HG03457 (cell line): ENCODE data around the gene VPS37B.

Experiments used
- ATAC-seq: cut with Tn5 transposase; IDR thresholded peaks from one replicate; pipeline ENCODE4 v1.9.1; 2021; ENCODE audit warnings: moderate number of reproducible peaks; ENCODE audit not compliant: unreplicated experiment

VPS37B gene

DNA sequence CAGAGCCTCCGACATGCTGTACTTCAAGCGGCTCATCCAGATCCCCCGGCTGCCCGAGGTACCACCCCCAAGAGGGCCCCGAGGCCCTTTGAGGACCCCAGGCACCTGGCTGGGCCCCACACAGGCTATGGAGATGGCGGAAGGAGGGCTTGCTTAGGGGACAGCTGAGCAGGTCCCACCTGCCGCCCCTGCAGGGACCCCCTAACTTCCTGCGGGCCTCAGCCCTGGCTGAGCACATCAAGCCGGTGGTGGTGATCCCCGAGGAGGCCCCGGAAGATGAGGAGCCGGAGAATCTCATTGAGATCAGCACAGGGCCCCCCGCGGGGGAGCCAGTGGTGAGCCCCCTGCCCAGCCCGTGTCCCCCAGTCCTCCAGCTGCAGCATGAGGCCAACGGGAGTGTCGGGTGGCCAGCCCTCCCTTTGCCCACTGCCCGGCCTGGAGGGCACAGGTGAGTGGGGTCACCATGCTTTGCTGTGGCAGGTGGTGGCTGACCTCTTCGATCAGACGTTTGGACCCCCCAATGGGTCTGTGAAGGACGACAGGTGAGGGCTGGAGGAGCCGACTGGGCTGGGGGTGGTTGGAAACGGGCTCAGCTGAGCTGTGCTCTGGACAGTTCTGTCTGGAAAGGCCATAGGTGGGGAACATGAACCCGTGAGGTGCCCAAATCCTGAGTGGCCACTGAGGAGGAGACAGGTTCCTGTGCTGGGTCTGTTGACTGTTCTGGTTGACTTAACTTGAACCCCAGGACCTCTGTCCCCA is 40.7 kb downstream of the VPS37B start:
- ATAC-seq, result no peak

DNA sequence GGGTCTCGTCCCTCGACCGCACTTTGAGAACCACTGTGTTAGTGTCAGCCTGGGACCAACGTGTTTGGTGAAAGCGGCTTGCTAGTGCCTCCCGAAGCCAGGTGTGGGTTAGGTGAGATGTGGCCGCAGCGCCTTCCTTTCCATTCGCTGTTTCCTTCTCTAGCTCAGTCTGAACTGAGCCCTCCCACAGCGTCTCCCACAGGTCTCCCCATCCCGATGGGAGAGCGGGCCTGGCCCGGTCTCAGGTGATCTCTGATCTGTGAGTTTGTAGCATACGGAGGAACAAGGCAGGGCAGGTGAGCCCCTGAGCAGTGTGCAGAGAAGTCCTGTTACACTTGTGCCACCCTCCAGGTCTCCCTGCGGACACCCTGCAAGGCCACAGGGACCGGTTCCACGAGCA is 41.4 kb downstream of the VPS37B start:
- ATAC-seq, result no peak

DNA sequence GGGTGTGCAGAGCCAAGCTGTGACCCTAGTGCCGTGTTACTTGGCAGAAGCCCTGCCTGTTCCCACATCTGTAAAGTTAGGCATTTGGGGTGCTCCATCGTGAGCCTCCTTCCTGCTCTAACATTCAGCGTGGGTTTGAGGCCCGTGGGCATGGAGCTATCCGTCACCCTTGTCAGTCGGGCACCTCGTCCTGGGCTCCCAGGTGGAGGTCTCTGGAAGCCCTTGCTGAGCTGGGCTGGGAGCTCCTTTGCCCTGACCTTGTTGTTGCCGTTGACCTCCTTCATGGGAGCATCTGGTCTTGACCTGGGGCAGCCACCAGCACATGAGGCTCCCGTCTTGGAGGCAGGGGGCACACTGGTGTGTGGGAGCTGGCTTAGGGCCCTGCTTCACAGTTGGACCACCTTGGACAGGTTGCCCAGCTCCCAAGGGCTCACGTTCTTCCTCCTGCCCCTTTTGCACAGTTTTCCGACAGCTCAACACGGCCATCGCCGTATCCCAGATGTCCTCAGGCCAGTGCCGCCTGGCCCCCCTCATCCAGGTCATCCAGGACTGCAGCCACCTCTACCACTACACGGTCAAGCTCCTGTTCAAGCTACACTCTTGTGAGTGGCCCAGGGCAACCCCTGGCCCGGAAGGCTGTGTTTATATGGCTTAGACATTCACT is 42.2 kb downstream of the VPS37B start:
- no peak for ATAC-seq

DNA sequence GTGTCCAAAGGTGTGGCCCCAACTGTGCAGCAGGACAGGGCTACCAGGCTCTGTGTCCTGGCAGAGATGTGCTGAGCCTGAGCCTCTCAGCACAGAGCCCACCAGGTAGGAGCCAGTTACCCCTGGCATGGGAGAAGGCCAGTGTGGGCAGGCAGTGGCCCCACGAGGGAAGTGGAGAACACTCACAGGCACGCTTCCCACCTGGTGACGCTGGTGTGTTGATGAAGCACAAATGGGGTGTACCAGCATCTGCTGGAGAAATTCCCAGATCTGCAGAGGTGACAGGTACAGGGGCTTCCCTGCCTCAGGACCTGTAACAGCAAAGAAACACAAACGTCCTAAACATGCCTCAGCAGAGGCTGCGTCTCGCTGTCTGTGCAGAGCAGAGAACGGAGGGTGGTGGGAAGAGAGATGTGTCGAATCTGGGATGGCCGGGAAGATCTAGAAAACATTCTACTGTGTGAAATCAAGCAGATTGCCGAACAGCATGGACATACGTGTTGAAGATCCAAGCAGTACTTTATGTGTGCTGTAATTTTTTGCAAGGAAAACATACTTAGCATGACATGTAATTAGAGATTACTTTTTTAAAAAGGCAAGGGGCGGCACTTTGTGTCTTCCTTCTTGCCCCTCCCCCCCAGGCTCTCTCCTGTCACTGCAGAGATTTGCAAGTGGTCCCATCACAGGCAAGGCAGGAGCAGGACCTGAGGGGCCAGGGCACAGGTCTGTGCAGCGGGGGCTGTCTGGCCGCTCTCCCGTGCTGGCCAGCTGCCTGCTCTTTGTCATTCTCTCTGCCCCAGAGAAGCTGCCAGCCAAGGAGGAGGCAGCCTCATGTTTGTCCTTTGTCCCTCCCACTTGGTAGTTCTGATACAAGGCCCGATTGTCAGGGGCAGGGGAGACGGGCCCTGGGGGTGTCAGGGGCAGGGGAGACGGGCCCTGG is 43.3 kb downstream of the VPS37B start:
- no peak for ATAC-seq

DNA sequence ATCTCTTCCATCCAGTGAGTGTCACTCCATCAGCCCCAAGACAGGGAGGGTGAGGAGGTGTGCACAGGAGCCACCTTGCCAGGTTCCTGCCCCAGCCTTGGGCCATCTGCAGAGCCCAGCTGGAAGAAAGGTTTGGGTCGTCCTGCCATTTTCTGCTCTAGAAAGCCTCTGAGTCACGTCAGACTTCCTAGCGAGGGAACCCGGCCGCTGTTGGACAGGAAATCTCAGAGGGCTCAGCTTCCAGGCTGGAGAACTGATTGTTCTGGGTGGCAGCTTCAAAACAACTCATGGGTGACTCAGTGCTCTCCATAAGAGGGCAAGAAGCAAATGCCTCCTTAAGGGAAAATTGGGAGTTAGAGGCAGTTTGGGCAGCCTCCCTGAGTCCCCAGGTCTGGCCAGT is 44.1 kb downstream of the VPS37B start:
- ATAC-seq, result no peak

DNA sequence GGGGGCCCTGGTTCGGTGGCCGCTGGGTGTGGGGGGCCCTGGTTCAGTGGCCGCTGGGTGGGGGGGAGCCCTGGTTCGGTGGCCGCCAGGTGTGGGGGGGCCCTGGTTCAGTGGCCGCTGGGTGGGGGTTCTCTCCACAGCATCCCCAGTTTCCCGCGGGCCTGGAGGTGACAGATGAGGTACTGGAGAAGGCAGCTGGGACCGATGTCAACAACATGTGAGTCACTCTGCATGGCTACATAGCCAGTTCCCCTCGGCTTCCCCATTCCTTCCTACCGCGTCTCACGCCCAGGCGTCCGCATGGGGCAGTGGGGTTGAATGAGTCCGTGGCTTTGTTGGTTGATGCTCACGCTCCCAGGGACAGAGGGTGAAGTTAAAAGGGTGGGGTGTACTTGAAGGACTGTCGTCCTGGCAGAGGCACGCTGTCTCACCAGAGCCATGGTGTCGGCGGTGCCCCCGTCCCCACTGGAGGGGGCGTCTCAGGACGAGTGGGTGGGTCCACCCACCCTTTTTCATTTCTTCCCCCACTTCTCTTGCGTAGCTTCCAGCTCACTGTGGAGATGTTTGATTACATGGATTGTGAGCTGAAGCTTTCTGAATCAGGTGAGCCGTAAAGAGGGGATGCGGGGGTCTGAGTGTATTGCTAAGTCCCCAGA is 45.1 kb downstream of the VPS37B start:
- ATAC-seq, result no peak

DNA sequence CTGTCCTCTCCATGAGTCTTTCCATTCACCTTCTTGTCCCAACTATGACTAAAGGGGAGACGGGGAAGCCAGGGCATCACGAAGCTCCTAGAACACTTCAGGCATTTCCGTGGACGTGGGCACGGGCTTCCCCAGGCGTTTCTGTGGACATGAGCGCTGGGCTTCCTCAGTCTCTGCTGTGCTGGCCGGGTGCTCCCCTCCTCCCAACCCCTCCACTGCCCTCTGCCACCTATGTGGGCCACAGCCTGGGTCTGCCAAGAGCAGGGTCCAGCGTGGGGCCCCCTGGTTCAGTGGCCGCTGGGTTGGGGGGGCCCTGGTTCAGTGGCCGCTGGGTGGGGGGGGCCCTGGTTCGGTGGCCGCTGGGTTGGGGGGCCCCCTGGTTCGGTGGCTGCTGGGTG is 45.9 kb downstream of the VPS37B start:
- no peak for ATAC-seq

DNA sequence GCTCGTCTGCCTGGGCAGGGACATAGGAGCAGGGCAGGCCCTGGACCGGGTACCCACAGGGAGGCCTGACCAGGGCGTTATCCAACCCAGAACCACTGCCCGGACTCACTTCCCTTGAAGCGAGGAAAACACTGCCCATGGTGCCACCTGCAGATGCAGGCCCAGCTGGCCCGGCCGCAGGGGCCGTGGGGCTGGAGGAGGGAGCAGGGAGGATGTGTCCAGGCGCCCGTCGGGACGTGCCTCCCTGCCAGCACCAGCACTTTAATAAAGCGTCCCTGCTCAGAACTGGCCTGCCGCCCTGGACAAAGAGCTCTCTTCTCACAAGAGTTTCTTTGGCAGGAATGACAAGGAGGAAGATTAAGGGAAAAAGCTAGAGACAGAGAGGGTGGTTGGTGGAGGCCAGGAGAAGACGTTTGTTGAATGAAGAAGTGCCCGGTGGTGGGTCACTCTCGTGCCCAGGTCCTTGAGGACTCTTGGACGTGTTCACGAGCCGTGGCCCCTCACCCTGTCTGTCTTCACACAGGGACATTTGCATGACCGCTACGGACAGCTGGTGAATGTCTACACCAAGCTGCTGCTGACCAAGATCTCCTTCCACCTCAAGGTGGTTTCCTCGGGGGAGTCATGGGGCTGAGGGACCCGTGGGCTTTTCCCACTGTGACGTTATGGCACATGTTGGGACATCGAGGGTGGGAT is 46.4 kb downstream of the VPS37B start:
- ATAC-seq, result no peak

DNA sequence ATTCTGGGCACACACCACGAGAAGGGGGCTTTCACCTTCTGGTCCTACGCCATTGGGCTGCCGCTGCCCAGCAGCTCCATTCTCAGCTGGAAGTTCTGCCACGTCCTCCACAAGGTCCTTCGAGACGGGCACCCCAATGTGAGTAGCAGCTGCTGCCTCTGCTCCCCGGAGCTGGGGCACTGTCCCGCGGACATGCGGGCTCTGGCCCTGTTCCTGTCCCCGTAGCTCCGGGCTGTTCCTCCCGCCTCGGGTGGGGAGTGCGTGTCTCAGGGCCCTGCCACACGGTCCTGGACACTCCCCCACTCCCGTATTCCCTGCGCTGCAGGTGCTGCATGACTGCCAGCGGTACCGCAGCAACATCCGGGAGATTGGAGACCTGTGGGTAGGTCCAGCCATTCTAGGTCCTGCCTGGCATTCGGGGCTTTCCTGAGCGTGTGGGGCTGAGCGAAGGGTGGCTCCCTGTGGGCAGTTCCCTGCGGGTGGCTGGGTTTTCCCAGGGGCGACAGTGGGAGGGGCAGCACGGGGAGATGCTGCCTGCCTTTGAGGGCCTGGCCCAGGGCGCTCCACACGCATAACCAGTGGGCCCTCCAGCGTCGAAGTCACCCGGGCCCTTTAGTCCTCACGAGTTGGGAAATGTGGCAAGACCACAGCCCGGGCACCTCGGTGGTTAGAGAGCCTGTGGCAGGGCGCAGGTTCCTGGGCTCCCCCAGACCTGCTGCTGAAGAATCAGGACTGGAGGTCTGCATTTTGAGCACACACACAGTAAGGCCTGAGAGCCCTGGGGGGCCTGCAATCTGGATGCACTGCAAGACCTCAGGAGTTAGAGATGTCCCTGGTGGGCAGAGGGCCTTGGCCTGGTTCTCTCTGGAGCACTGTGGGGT is 47.2 kb downstream of the VPS37B start:
- ATAC-seq, result no peak

DNA sequence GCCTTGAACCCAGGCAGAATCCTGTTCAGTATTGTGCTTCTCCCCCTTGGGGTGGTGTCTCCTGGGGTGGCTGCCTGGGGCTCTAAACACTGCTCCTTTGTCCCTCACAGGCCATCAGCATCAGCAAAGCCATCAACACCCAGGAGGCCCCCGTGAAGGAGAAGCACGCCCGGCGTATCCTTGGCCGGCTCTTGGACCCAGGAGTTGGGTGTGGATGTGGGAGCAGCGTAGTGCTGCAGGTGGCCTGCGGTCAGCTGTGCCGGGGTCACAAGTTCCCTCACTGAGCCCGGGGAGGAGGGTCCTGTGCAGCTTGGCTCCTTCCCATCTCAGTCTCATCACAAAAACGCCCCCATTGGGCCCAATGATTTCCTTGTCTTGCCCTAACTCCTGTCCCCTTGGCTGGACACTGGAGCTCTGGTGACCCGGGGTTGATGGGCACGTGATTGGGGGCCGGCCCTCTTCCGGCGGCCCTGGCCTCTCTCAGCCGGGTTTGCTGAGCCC is 48.0 kb downstream of the VPS37B start:
- ATAC-seq, result no peak

DNA sequence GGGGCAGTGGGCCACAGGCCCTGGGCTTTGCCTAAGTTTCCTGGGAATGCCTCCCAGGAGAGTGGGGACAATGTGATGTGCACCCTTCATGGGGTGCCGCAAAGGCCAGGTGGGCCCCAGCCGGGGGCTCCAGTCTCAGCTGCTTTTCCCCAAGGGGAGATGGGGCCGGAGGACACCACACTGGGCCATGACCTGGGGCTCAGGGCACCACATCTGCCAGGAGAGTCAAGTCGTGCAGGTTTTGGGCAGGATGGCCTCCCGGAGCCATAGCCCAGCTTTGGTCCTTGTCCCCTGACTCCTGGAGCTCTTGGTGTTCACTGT is 48.4 kb downstream of the VPS37B start:
- no peak for ATAC-seq

DNA sequence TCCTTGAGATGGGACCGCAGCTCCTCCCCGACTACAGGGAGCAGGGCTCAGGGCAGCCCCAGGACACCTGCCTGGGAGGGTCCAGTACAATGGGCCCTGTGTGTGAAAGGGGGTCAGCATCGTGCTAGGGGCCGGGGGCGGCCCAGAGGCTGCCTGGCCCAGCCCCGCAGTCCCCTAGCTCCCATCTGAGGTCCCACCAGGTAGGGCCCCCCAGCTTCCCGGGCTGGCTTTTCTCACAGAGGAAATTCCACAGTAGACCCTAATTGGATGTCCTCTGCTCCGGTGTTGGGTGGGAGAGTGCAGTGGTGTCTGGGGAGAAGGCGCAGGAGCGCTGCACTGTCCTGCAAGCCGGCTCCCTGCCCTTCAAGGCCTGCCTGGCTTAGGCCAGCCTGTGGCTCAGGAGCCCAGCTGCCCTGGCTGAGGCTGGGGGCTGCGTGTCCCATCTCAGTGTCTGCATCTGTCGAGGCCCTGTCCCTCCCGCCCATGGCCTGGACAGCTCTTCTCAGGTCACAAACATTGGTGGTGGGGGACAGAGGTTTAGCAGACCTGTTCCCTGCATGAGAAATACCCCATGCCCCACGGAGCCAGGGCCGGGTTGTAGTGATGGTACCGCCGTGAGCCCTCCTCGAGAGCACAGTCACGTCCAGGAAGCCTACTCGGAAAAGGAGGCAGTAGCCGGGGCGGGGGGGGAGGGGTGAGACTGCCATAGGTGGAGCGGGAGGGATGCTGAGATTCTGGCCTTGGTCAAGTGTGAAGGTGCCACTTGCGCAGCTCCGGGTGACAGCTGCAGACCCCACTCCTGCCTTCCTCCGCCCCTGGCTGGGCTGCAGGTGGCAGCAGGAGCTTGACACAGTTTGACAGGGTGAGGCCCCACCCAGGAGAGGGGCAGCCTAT is 49.1 kb downstream of the VPS37B start:
- ATAC-seq, result no peak

DNA sequence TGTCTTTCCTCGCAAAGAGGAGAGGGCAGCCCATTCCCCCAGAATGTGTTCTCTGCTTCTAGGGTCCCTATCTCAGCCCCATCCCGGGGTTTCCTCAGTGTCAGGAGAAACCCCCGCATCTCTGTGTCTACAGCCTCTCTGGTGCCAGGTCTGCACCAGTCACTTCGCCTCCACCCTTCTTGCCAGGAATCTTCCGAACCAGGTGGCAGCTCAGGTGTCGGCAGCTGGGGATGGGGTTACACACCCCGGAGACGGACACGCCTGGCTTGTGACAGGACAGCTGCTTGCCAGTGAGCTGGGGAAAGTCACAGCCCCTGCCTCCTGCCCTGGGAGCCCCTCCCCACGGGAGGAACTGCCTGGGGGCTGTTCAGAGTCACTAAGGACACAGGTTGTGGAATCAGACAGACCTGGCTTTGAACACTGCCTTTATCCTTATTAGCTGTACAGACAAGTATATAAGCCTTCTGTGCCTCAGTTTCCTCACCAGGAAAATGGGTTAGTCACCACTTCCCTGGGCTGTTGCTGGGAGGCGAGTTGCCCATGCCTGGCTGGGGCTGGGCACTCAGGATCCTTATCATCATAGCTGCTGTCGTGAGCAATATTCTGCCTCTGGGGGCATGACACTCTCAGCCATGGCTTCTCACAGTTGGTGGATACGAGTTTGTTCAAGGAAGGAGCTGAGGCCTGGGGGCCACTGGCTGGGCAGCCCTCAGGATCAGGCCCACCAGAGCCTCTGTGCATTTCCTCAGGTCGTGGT is 49.9 kb downstream of the VPS37B start:
- ATAC-seq, result no peak

DNA sequence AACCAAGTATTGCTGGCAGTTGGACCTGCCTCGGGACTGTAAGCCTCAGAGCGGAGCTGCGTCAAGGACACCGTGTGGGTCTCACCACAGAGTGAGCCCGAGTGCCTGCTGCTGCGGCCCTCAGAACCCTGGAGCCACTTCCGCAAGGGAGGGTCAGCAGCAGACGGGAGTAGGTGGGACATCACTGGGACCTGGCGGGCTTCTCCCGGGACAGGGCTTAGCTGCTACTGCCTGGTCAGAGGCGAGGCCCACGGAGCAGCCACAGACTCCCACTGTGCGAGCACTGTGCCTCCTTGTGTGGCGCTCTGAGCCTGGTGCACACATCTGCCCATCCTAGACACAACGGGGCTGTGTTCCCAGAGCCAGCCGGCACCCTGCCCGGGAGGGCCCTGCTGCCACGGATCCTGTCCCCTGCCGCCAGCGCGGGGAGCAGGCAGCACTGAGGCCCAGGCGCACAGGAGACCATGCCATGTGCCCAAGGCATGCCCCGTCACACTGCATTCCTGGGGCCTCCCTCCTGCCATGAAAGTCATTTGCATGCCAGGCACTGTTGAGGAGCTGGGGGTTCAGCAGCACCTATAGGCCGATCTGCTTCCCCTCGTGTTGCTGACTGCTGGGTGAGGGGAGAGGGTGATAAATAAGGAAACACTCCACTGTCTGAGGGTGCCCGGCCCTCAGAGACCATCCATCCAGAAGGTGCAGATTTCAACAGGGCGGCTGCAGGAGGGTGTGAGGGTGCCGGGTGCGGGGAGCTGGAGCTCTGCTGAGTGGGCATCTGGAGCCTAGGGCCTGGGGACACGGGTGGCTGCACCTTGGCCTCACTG is 50.7 kb downstream of the VPS37B start:
- ATAC-seq, result no peak

DNA sequence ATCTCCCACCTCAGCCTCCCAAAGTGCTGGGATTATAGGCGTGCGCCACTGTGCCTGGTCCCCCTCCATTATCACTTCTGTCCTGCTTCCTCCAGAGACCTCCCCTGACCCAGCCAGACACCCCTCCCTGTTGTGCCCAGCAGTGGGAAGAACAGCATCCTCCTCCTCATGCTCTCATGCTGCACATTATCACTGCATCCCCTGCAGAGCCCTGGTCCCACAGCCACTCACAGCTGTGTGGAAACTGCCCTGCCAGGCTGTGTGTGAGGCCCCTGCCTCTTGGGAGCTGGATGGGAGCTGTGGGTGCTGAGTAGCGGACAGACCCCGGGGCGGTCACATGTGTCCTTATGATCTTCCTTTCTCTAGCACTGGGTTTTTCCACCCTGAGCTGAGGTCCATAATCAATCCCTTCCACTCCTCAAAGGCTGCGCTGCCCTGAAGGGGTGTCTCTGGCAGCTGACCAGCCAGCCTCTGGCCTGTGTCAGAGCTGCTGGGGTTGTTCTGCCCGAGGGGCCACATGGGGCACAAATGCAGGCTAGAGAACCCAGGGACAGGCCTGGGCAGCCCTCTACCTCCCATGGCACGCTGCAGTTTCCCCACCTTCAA is 51.5 kb downstream of the VPS37B start:
- ATAC-seq, result no peak

DNA sequence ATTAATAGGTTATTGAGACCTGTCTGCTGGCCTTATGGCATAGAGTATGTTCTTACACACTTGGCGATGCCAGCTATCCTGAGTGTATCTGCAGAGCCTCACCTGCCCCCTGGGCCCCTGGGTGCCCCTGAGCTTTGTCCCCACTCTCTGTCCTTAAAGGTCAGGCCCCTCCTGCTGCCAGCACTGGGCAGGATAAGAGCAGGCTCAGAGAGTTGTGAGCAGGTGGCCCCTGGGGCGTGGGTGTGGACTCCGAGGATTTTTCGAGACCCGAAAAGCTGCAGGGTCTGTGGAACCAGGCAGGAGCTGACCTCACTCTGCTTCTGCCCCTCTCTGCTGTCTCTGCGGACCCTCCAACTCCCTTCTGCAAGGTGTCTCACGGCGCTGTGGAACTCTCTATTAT is 52.5 kb downstream of the VPS37B start:
- no peak for ATAC-seq
